Natural killer cell (primary cell): ENCODE measurements around the gene SPRYD3. TPM values are rescaled to one million over a fixed set of nuclear protein-coding genes. Genes with fewer than 3 reads are reported as not detected.

Source experiments
- ATAC-seq, 3 donors: fragments of 150-1000 bp in 2 of 3; fragments of 200-7000 bp in 1 of 3; cut with Tn5 transposase; 1 replicate in 1 of 3; 2 replicates in 2 of 3; pipeline ENCODE4 v1.10.0; 2021; ENCODE audit warnings: mild to moderate bottlenecking in 2 of 3, moderate library complexity in 2 of 3
- DNase-seq, 2 donors: peaks; one replicate each; pipeline versions ENCODE4 v3.0.0 to v3.0.0-alpha.2; 2013 to 2021; ENCODE audit warnings: mixed read lengths in 1 of 2
- H3K27ac ChIP-seq: one replicate; pipeline ENCODE4 v1.5.1; 2013; ENCODE audit warnings: mild to moderate bottlenecking, low read length
- H3K27me3 ChIP-seq: one replicate; pipeline ENCODE4 v1.6.1; 2013; ENCODE audit warnings: low read length; ENCODE audit not compliant: control insufficient read depth, insufficient read depth
- H3K36me3 ChIP-seq: one replicate; pipeline ENCODE4 v1.6.1; 2013; ENCODE audit warnings: low read length; ENCODE audit not compliant: control insufficient read depth, insufficient read depth
- H3K4me1 ChIP-seq: one replicate; pipeline ENCODE4 v1.6.1; 2013; ENCODE audit warnings: low read length; ENCODE audit not compliant: control insufficient read depth, insufficient read depth
- H3K4me3 ChIP-seq: one replicate; pipeline ENCODE4 v1.5.1; 2013; ENCODE audit warnings: low read length
- H3K9me3 ChIP-seq: one replicate; pipeline ENCODE4 v1.6.1; 2013; ENCODE audit warnings: low read length; ENCODE audit not compliant: control insufficient read depth, insufficient read depth
- H3K27ac Mint-ChIP-seq, 2 donors: one replicate each; pipeline ENCODE4 v1.8.0; 2022; ENCODE audit warnings: mild to moderate bottlenecking in 2 of 2, mixed read lengths in 2 of 2, moderate library complexity in 1 of 2
- H3K27me3 Mint-ChIP-seq, 2 donors: one replicate each; pipeline ENCODE4 v1.8.0; 2022; ENCODE audit warnings: low read depth in 2 of 2, mixed read lengths in 2 of 2
- H3K36me3 Mint-ChIP-seq: one replicate; pipeline ENCODE4 v1.8.0; 2022; ENCODE audit warnings: mixed read lengths
- H3K4me1 Mint-ChIP-seq, 2 donors: one replicate each; pipeline ENCODE4 v1.8.0; 2022; ENCODE audit warnings: mixed read lengths in 2 of 2
- H3K4me3 Mint-ChIP-seq: one replicate; pipeline ENCODE4 v1.8.0; 2022; ENCODE audit warnings: mild to moderate bottlenecking, moderate library complexity, mixed read lengths
- H3K9me3 Mint-ChIP-seq, 2 donors: one replicate each; pipeline ENCODE4 v1.8.0; 2022; ENCODE audit warnings: mixed read lengths in 2 of 2
- WGBS: methylation state at CpG from one replicate; pipeline ENCODE4 v1.1.7; 2013; ENCODE audit warnings: missing lambda C conversion rate; ENCODE audit not compliant: insufficient coverage; 5-methylcytosine and 5-hydroxymethylcytosine counted together
- intact Hi-C: fragments of 100-400 bp; cut with micrococcal nuclease; formaldehyde crosslinking; loops from one replicate; pipeline ENCODE4 v1.14.2; 2022
- total RNA-seq, 4 donors: library from RNA; stranded (reverse); fragments of 120-200 nt in 1 of 4; gene quantifications; one replicate each; pipeline versions ENCODE4 v1.2.3 to v1.2.4, GENCODE V29; 2013 to 2022
- TF ChIP-seq, protein P1 (sequence below): fragments of 200-600 bp; IDR thresholded peaks from one replicate; pipeline ENCODE4 v1.8.0; 2022; ENCODE audit warnings: antibody characterized with exemption

Gene SPRYD3
- total RNA-seq, 3 donors from 2014 or later (not counting 1 experiment from before 2014, with no cell fraction given), result 32.6 to 48.0 (median 42.6) TPM

DNA sequence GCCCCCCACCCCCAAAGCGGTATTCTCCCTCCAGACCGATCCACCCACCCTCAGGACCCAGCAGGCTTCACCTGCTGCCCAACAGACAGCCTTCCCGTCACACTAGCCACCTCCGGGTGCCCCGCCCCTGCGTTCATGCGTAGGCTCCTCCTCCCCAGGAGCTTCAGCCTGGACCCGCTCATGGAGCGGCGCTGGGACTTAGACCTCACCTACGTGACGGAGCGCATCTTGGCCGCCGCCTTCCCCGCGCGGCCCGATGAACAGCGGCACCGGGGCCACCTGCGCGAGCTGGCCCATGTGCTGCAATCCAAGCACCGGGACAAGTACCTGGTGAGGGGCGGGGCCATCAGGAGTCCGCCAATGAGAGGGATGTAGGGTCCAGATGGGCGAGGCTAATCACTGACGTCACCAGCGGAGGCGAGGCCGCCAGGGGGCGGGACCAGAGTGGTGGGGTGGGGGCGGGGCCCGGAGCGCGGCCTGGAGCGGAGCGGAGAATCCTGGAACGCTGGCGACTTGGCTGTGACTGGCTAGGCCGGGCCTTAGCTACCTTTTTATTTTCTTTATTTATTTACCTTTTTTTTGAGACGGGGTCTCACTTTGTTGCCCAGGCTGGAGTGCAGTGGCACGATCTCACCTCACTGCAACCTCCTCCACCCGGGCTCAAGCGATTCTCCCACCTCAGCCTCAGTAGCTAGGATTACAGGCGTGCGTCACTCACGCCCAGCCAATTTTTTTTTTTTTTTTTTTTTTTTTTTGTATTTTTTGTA is 24.9 kb downstream of the SPRYD3 start:
- Mint-ChIP-seq H3K4me3 (peak overlapping the region; percentile 94), H3K27ac (peak overlapping the region; percentile 80 to 93), H3K4me1 (peaks cover 18 to 21% of the 10 kb centered on the region in 2 donors), H3K36me3 (no peaks in the 10 kb centered on the region), H3K27me3 (no peaks in the 10 kb centered on the region), H3K9me3 (no peaks in the 10 kb centered on the region)
- intact Hi-C loops, result no loop called here
- Histone ChIP-seq H3K36me3 (no peaks in the 10 kb centered on the region), H3K27ac (peak overlapping the region; percentile 18), H3K9me3 (no peaks in the 10 kb centered on the region), H3K27me3 (no peaks in the 10 kb centered on the region), H3K4me3 (peak overlapping the region; percentile 95), H3K4me1 (peaks cover 26% of the 10 kb centered on the region)
- DNase-seq, result peak; percentile 86 to 98
- TF ChIP-seq, protein P1, sequence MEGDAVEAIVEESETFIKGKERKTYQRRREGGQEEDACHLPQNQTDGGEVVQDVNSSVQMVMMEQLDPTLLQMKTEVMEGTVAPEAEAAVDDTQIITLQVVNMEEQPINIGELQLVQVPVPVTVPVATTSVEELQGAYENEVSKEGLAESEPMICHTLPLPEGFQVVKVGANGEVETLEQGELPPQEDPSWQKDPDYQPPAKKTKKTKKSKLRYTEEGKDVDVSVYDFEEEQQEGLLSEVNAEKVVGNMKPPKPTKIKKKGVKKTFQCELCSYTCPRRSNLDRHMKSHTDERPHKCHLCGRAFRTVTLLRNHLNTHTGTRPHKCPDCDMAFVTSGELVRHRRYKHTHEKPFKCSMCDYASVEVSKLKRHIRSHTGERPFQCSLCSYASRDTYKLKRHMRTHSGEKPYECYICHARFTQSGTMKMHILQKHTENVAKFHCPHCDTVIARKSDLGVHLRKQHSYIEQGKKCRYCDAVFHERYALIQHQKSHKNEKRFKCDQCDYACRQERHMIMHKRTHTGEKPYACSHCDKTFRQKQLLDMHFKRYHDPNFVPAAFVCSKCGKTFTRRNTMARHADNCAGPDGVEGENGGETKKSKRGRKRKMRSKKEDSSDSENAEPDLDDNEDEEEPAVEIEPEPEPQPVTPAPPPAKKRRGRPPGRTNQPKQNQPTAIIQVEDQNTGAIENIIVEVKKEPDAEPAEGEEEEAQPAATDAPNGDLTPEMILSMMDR, result no peak
- WGBS, result 3% methylated on average over 47 of the region's 48 CpGs
- ATAC-seq, result peak; percentile 96 to 97 (median 96)

DNA sequence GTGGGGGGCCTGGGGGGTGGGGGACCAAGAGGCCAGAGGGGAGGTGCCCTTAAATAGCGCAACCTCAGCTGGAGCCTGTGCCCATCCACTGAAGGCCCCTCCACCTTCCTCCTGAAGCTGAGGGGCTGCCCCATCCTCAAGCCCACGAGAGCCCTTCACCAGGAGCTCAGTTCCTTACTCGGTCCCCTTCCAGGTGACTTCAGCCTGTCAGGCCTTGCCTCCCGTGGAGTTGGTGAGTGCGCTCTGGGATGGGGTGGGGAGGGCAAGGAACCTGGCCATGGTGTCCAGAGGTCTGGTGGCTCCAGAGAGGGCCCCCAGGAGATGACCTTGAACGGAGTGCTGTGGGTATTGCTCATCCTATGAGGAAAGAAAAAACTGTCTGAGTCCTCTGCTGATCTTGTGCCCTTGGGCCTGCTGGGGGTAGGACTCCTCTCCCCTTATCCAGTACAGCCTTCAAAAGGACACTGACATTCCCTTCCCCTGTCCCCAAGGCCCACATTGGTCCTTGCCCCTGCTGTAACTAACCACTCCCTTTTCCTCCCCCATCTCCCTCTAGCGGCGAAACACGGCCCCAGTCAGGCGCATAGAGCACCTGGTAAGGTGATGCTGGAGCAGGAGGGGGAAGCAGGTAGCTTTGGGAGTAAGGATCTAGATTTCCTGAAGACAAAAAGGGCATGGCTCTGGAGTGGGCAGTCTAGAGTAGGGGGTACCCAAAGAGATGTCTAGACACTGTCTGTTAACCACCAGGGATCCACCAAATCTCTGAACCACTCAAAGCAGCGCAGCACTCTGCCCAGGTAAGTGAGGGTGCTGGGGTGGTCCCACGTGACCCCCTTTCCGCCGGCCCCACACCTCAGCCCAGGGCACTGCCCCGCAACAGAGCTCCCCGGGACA is 25.7 kb downstream of the SPRYD3 start:
- 41% methylated on average over 16 of the region's 16 CpGs for WGBS
- H3K36me3 Mint-ChIP-seq, result no peaks in the 10 kb centered on the region
- TF ChIP-seq, protein P1, result peak; percentile 70
- H3K27ac Mint-ChIP-seq, result peak overlapping the region; percentile 80 to 93
- H3K9me3 Mint-ChIP-seq, result no peaks in the 10 kb centered on the region
- H3K4me1 ChIP-seq, result peaks cover 26% of the 10 kb centered on the region
- H3K4me1 Mint-ChIP-seq, result peaks cover 18 to 21% of the 10 kb centered on the region in 2 donors
- peak overlapping the region; percentile 18 for H3K27ac ChIP-seq
- H3K4me3 Mint-ChIP-seq, result peak overlapping the region; percentile 94
- peak; percentile 34 to 78 for DNase-seq
- intact Hi-C loops, result no loop called here
- no peaks in the 10 kb centered on the region for H3K36me3 ChIP-seq
- no peaks in the 10 kb centered on the region for H3K27me3 ChIP-seq
- peak; percentile 8 to 20 (median 14) for ATAC-seq
- H3K4me3 ChIP-seq, result peak overlapping the region; percentile 95
- H3K27me3 Mint-ChIP-seq, result no peaks in the 10 kb centered on the region
- no peaks in the 10 kb centered on the region for H3K9me3 ChIP-seq

DNA sequence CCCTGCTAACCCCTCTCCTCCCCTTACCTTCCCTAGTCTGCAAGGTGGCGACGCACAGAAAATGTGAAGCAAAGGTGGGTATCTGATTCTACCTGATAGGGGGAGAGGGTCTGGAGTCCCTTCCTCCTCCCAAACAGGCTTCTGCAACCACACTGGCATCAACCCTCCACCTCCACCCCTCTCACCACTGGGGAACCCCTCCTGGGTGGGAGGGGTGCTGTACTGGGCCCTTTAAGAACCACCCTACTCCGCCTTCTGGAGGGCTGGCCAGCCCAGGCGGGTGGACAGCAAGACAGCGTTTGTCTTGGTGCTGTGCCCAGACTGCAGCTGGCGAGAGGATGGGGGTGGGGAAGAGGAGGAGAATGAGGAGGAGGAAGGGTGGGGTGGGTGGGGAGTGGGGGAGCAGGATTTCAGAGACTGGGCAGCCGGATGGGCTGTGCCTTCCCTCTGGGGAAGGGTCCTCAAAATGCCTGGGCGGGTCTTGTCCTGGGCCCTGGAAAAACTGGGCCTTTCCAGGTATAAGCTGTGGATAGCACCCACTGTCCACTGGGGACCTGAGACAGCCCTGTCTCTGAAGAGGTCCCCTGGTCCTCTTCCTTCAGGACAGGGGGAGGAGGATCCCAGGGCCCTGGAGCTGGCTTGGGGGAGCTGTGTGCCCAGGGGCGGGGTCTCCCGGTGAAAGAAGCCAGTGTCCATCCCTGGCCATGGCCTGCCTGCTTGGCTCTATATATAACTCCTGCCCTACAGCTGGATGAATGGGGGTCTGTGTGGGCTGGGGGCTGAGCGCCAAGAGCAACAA is 26.6 kb downstream of the SPRYD3 start:
- TF ChIP-seq, protein P1, result no peak
- intact Hi-C loops, result no loop called here
- ATAC-seq (no peak), DNase-seq (no peak)
- H3K36me3 Mint-ChIP-seq, result no peaks in the 10 kb centered on the region
- no peaks in the 10 kb centered on the region for H3K27me3 Mint-ChIP-seq
- Histone ChIP-seq H3K36me3 (no peaks in the 10 kb centered on the region), H3K27ac (no peak overlapping the region), H3K4me1 (peaks cover 31% of the 10 kb centered on the region), H3K27me3 (no peaks in the 10 kb centered on the region), H3K4me3 (no peak overlapping the region), H3K9me3 (no peaks in the 10 kb centered on the region)
- H3K4me3 Mint-ChIP-seq, result no peak overlapping the region
- H3K9me3 Mint-ChIP-seq, result no peaks in the 10 kb centered on the region
- peaks cover 18 to 21% of the 10 kb centered on the region in 2 donors for H3K4me1 Mint-ChIP-seq
- peak overlapping the region in 1 of 2 donors; percentile 15 for H3K27ac Mint-ChIP-seq
- WGBS, result 77% methylated on average over 8 of the region's 11 CpGs
